HEK293 (cell line): ENCODE results near the gene SCGB1C2.

ENCODE experiments used
- CTCF ChIA-PET: fragments of 350-600 bp; formaldehyde crosslinking; extraction: SDS; loops from one replicate; lab custom pipeline; 2021; ENCODE audit warnings: antibody characterized with exemption; lab: Yijun Ruan, JAX
- POLR2A ChIA-PET: fragments of 300-600 bp; formaldehyde crosslinking; extraction: SDS; loops from one replicate; lab custom pipeline; 2020; ENCODE audit warnings: antibody characterized with exemption, inconsistent platforms; lab: Yijun Ruan, JAX
- H3K27ac ChIP-seq: fragments of 200-500 bp; sonication (Bioruptor generic); 2 replicates; pipeline ENCODE4 v1.5.1; 2014; ENCODE audit warnings: low read depth, low read length, control low read depth, inconsistent platforms; ENCODE audit errors: extremely low read depth
- H3K36me3 ChIP-seq, 2 experiments: fragments of 200-500 bp in 1 of 2; sonication (Bioruptor generic) in 1 of 2; 1 replicate in 1 of 2; 2 replicates in 1 of 2; pipeline ENCODE4 v1.5.1; 2014 to 2017; ENCODE audit warnings: inconsistent platforms in 2 of 2, low read length in 2 of 2; ENCODE audit not compliant: control insufficient read depth in 2 of 2, insufficient read depth in 1 of 2
- H3K4me1 ChIP-seq: fragments of 200-500 bp; sonication (Bioruptor generic); 2 replicates; pipeline ENCODE4 v1.5.1; 2014; ENCODE audit warnings: mild to moderate bottlenecking, low read length, inconsistent platforms; ENCODE audit not compliant: control insufficient read depth, insufficient read depth
- H3K4me3 ChIP-seq: 2 replicates; pipeline ENCODE4 v1.5.1; 2011; ENCODE audit warnings: low read depth, mild to moderate bottlenecking, control low read depth, low read length, moderate library complexity
- H3K9me3 ChIP-seq: fragments of 200-500 bp; sonication (Bioruptor generic); 2 replicates; pipeline ENCODE4 v1.5.1; 2014; ENCODE audit warnings: low read depth, low read length, inconsistent platforms; ENCODE audit not compliant: control insufficient read depth, insufficient read depth
- GLIS1 ChIP-seq: fragments of 450-650 bp; formaldehyde crosslinking; IDR thresholded peaks from 2 replicates; pipeline ENCODE4 v1.5.1; 2016; ENCODE audit warnings: missing biosample characterization, missing genetic modification characterization
- GLIS2 ChIP-seq: fragments of 450-650 bp; formaldehyde crosslinking; IDR thresholded peaks from 2 replicates; pipeline ENCODE4 v1.5.1; 2016; ENCODE audit warnings: missing biosample characterization, missing genetic modification characterization
- SCRT2 ChIP-seq: fragments of 450-650 bp; formaldehyde crosslinking; IDR thresholded peaks from 2 replicates; pipeline ENCODE4 v1.5.1; 2016; ENCODE audit warnings: missing biosample characterization, missing genetic modification characterization
- ZBTB1 ChIP-seq: fragments of 450-650 bp; formaldehyde crosslinking; IDR thresholded peaks from 2 replicates; pipeline ENCODE4 v1.5.1; 2016; ENCODE audit warnings: missing biosample characterization, missing genetic modification characterization
- ZBTB26 ChIP-seq: fragments of 450-650 bp; formaldehyde crosslinking; optimal IDR thresholded peaks from 2 replicates; pipeline ENCODE3; 2016; ENCODE audit warnings: missing biosample characterization, mild to moderate bottlenecking, missing genetic modification characterization
- ZBTB48 ChIP-seq: fragments of 450-650 bp; formaldehyde crosslinking; IDR thresholded peaks from 2 replicates; pipeline ENCODE4 v1.5.1; 2016; ENCODE audit warnings: missing biosample characterization, missing genetic modification characterization
- ZEB2 ChIP-seq: fragments of 450-650 bp; formaldehyde crosslinking; IDR thresholded peaks from 2 replicates; pipeline ENCODE4 v1.5.1; 2016; ENCODE audit warnings: missing biosample characterization, missing genetic modification characterization
- ZIC2 ChIP-seq: fragments of 450-650 bp; formaldehyde crosslinking; IDR thresholded peaks from 2 replicates; pipeline ENCODE4 v1.5.1; 2016; ENCODE audit warnings: missing biosample characterization, missing genetic modification characterization
- ZNF10 ChIP-seq: fragments of 450-650 bp; formaldehyde crosslinking; IDR thresholded peaks from 2 replicates; pipeline ENCODE4 v1.5.1; 2017; ENCODE audit warnings: missing biosample characterization, missing genetic modification characterization
- ZNF16 ChIP-seq: fragments of 450-650 bp; formaldehyde crosslinking; IDR thresholded peaks from 2 replicates; pipeline ENCODE4 v1.5.1; 2016; ENCODE audit warnings: low read depth, missing biosample characterization, missing genetic modification characterization
- ZNF18 ChIP-seq: fragments of 450-650 bp; formaldehyde crosslinking; IDR thresholded peaks from 2 replicates; pipeline ENCODE4 v1.5.1; 2016; ENCODE audit warnings: missing biosample characterization, missing genetic modification characterization
- ZNF221 ChIP-seq: fragments of 450-650 bp; formaldehyde crosslinking; IDR thresholded peaks from 2 replicates; pipeline ENCODE4 v1.5.1; 2017; ENCODE audit warnings: missing biosample characterization, missing genetic modification characterization, borderline replicate concordance
- ZNF302 ChIP-seq: fragments of 450-650 bp; formaldehyde crosslinking; IDR thresholded peaks from 2 replicates; pipeline ENCODE4 v1.5.1; 2016; ENCODE audit warnings: missing biosample characterization, missing genetic modification characterization, low read depth
- ZNF394 ChIP-seq: fragments of 450-650 bp; formaldehyde crosslinking; IDR thresholded peaks from 2 replicates; pipeline ENCODE4 v1.5.1; 2016; ENCODE audit warnings: missing biosample characterization, missing genetic modification characterization, mild to moderate bottlenecking, moderate library complexity, borderline replicate concordance
- ZNF639 ChIP-seq: fragments of 450-650 bp; formaldehyde crosslinking; IDR thresholded peaks from 2 replicates; pipeline ENCODE4 v1.5.1; 2016; ENCODE audit warnings: missing biosample characterization, missing genetic modification characterization
- ZNF677 ChIP-seq: fragments of 450-650 bp; IDR thresholded peaks from 2 replicates; pipeline ENCODE4 v1.5.0; 2018; ENCODE audit warnings: missing biosample characterization, mild to moderate bottlenecking, missing genetic modification characterization, moderate library complexity
- ZXDB ChIP-seq: fragments of 450-650 bp; formaldehyde crosslinking; IDR thresholded peaks from 2 replicates; pipeline ENCODE4 v1.5.1; 2016; ENCODE audit warnings: missing biosample characterization, missing genetic modification characterization
- TF ChIP-seq, protein P1 (sequence below): fragments of 450-650 bp; formaldehyde crosslinking; IDR thresholded peaks from 2 replicates; pipeline ENCODE4 v1.5.1; 2017; ENCODE audit warnings: missing biosample characterization, missing genetic modification characterization

Gene SCGB1C2

GRCh38 chr17:178292-179065 is 41.1 kb downstream of the SCGB1C2 start (continued):
- TF ChIP-seq SCRT2 (peak; percentile 84), GLIS2 (0 out of 2 replicates have a peak, but pooled peaks have one; percentile 60)

DNA sequence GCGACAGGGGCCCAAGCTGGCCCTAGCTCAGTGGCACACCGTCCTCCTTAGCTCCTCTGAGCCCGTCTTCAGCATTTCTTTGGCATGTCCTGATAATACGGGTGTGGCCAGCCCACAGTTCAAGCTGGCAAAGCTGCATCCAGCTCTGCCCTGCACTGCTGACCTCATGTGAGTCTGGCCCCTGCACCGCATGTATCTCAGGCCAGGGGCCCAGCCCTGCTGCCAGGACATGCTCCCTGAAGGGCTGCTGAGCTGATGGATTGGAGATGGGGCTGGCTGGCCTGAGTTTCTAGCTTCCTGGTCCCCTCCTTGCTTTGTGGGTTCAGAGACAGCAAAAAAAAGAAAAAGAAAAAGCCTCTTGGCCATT is 41.7 kb downstream of the SCGB1C2 start:
- no peak overlapping the region for H3K27ac ChIP-seq
- H3K36me3 ChIP-seq: no peaks in the 10 kb centered on the region
- TF ChIP-seq ZNF10: no peak
- TF ChIP-seq ZNF18 (tag by site-specific recombination): no peak
- no peak for TF ChIP-seq ZEB2 (tag by site-specific recombination)
- no peak for TF ChIP-seq ZNF639 (tag by site-specific recombination)
- no peak for TF ChIP-seq ZNF394 (tag by site-specific recombination)
- TF ChIP-seq ZIC2: peak; percentile 56
- no peak for TF ChIP-seq ZXDB (tag by site-specific recombination)
- TF ChIP-seq ZBTB48 (tag by site-specific recombination): 0 out of 2 replicates have a peak, but pooled peaks have one; percentile 14
- no peak for TF ChIP-seq ZNF302 (tag by site-specific recombination)
- TF ChIP-seq ZNF677: no peak
- TF ChIP-seq ZBTB26 (tag by site-specific recombination): no peak
- TF ChIP-seq ZNF221 (tag by site-specific recombination): no peak
- TF ChIP-seq, protein P1, sequence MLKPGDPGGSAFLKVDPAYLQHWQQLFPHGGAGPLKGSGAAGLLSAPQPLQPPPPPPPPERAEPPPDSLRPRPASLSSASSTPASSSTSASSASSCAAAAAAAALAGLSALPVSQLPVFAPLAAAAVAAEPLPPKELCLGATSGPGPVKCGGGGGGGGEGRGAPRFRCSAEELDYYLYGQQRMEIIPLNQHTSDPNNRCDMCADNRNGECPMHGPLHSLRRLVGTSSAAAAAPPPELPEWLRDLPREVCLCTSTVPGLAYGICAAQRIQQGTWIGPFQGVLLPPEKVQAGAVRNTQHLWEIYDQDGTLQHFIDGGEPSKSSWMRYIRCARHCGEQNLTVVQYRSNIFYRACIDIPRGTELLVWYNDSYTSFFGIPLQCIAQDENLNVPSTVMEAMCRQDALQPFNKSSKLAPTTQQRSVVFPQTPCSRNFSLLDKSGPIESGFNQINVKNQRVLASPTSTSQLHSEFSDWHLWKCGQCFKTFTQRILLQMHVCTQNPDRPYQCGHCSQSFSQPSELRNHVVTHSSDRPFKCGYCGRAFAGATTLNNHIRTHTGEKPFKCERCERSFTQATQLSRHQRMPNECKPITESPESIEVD: no peak
- no peak overlapping the region for H3K4me3 ChIP-seq
- ChIA-PET CTCF (no interaction called here), POLR2A (interaction anchor here (0.6 kb wide), 1 partner anchor 17 kb away, joined by 4 read pairs; no protein-coding TSS in a partner anchor)
- no peaks in the 10 kb centered on the region for H3K9me3 ChIP-seq
- H3K4me1 ChIP-seq: no peaks in the 10 kb centered on the region

DNA sequence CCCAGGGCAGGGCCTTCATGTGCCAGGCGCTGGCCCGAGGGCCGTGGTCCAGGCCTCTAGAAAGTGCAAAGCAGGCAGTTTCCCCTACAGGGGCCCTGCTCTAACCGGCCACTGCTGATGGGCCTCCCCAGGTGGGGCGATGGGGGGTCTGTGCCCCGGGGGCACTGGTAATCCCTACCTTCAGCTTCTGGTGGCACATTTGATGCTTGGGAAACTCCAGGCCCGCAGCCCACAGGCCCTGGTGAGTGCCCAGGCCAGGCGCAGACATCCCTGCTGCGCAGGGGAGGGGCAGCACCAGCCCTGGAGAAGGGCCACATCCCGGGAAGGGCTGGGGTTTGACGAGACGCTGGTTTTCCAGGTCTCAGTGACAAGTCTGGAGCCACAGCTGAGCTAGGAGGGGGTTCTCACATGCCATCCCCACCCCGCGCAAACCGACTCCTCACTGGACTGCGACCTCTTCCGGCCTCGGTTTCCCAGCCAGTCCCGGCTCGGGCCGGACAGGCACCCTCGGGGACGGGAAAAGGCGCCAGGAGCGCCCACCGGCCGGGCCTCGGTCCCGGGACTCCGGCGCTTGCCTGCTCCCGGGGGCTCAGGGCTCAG is 42.5 kb downstream of the SCGB1C2 start:
- no peak for TF ChIP-seq ZBTB1
- TF ChIP-seq ZIC2: peak; percentile 60
- peak; percentile 21; the same call in 1 of the 2 replicates for TF ChIP-seq GLIS2
- TF ChIP-seq ZNF10: 0 out of 2 replicates have a peak, but pooled peaks have one; percentile 18
- TF ChIP-seq ZNF16 (tag by site-specific recombination): no peak
- TF ChIP-seq ZBTB26 (tag by site-specific recombination): no peak
- peak; percentile 16; the same call in 1 of the 2 replicates for TF ChIP-seq GLIS1
- Histone ChIP-seq H3K27ac (no peak overlapping the region), H3K9me3 (no peaks in the 10 kb centered on the region), H3K36me3 (no peaks in the 10 kb centered on the region), H3K4me3 (no peak overlapping the region), H3K4me1 (no peaks in the 10 kb centered on the region)
- ChIA-PET CTCF (interaction anchor here (0.5 to 0.7 kb wide), 2 partner anchors 26 to 518 kb away, joined by 3 read pairs; no protein-coding TSS in a partner anchor), POLR2A (no interaction called here)
